MM.1S (cell line): ENCODE measurements around the gene IGSF6.

Experiments used
- DNase-seq: peaks from one replicate; pipeline ENCODE4 v3.0.0-alpha.2; 2015
- H2AFZ ChIP-seq: fragments of 300-600 bp; sonication (generic); 2 replicates; pipeline ENCODE4 v1.6.0; 2016; ENCODE audit warnings: antibody characterized with exemption, low read length
- H3F3A ChIP-seq: fragments of 300-600 bp; sonication (generic); 2 replicates; pipeline ENCODE4 v1.6.1; 2016; ENCODE audit warnings: mild to moderate bottlenecking, antibody characterized with exemption, low read length, moderate library complexity, mixed read lengths; ENCODE audit not compliant: insufficient read depth
- H3K27ac ChIP-seq: fragments of 300-600 bp; sonication (generic); 2 replicates; pipeline ENCODE4 v1.5.1; 2016; ENCODE audit warnings: mild to moderate bottlenecking, low read length
- H3K27me3 ChIP-seq: fragments of 300-600 bp; sonication (generic); replicated peaks from 2 replicates; pipeline ENCODE4 v1.6.0; 2016; ENCODE audit warnings: low read length; ENCODE audit not compliant: insufficient read depth
- H3K36me3 ChIP-seq: fragments of 300-600 bp; sonication (generic); replicated peaks from 2 replicates; pipeline ENCODE4 v1.6.1; 2016; ENCODE audit warnings: mild to moderate bottlenecking, low read length, mixed read lengths; ENCODE audit not compliant: insufficient read depth
- H3K4me1 ChIP-seq: fragments of 300-600 bp; sonication (generic); 2 replicates; pipeline ENCODE4 v1.6.1; 2016; ENCODE audit warnings: low read length, mixed read lengths
- H3K4me2 ChIP-seq: fragments of 300-600 bp; sonication (generic); 2 replicates; pipeline ENCODE4 v1.6.0; 2016; ENCODE audit warnings: low read depth, low read length
- H3K4me3 ChIP-seq: fragments of 300-600 bp; sonication (generic); 2 replicates; pipeline ENCODE4 v1.5.1; 2016; ENCODE audit warnings: low read length, mixed read lengths
- H3K79me2 ChIP-seq: fragments of 300-600 bp; sonication (generic); 2 replicates; pipeline ENCODE4 v1.6.1; 2016; ENCODE audit warnings: mixed run types, low read length, mixed read lengths
- H3K9ac ChIP-seq: fragments of 300-600 bp; sonication (generic); 2 replicates; pipeline ENCODE4 v1.6.1; 2016; ENCODE audit warnings: low read length, mixed read lengths
- H3K9me2 ChIP-seq: fragments of 300-600 bp; sonication (generic); replicated peaks from 2 replicates; pipeline ENCODE4 v1.6.1; 2016; ENCODE audit warnings: mild to moderate bottlenecking, low read length, mixed read lengths; ENCODE audit not compliant: insufficient read depth
- H3K9me3 ChIP-seq: fragments of 300-600 bp; sonication (generic); replicated peaks from 2 replicates; pipeline ENCODE4 v1.6.1; 2016; ENCODE audit warnings: mild to moderate bottlenecking, low read length, mixed read lengths; ENCODE audit not compliant: insufficient read depth
- H4K20me1 ChIP-seq: fragments of 300-600 bp; sonication (generic); 2 replicates; pipeline ENCODE4 v1.6.1; 2016; ENCODE audit warnings: mild to moderate bottlenecking, low read length, moderate library complexity, mixed read lengths; ENCODE audit not compliant: insufficient read depth
- EZH2 ChIP-seq: fragments of 300-600 bp; sonication (generic); optimal IDR thresholded peaks from 2 replicates; pipeline ENCODE3; 2017; ENCODE audit warnings: low read depth, mild to moderate bottlenecking, antibody characterized with exemption, low read length, mixed read lengths
- EZH2phosphoT487 ChIP-seq: fragments of 300-600 bp; sonication (generic); IDR thresholded peaks from 2 replicates; pipeline ENCODE4 v1.6.1; 2018; ENCODE audit warnings: antibody characterized with exemption, low read length
- TF ChIP-seq, protein P1 (sequence below): fragments of 300-600 bp; sonication (generic); IDR thresholded peaks from 2 replicates; pipeline ENCODE4 v1.5.1; 2016; ENCODE audit warnings: antibody characterized with exemption, low read length, mixed read lengths

The IGSF6 gene

DNA sequence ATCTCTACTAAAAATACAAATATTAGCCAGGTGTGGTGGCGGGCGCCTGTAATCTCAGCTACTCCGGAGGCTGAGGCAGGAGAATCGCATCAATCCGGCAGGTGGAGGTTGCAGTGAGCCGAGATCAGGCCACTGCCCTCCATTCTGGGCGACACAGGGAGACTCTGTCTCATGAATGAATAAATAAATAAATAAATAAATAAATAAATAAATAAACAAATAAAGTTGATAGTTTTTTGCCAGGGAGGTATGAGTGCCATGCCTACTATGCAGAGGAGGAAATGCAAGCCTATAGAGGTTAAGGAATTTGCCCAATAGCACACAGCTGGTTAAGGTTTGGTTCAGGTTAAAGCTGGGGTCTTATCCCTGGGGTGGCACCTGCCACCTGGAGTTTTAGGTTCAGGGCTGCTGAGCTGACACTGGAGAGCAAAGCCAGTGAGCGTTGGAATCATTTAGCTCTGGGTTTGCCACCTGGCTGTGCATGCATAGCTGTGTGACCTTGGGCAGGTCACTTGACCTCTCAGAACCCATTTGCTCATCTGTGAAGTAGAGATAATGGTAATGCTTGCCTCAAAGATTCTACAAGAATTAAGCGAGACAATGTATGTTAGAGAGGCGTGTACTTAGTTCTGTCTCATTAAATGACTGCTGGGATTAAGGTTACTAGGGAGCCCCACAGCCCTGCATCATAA is 12.5 kb upstream of the IGSF6 start:
- no peaks in the 10 kb centered on the region for H3K9me2 ChIP-seq
- DNase-seq, result no peak
- no peaks in the 10 kb centered on the region for H4K20me1 ChIP-seq
- no peak overlapping the region for H2AFZ ChIP-seq
- H3K79me2 ChIP-seq, result no peaks in the 10 kb centered on the region
- no peaks in the 10 kb centered on the region for H3K9me3 ChIP-seq
- H3K4me1 ChIP-seq, result no peaks in the 10 kb centered on the region
- no peak overlapping the region for H3K4me3 ChIP-seq
- no peak overlapping the region for H3K4me2 ChIP-seq
- no peaks in the 10 kb centered on the region for H3K36me3 ChIP-seq
- no peak overlapping the region for H3K9ac ChIP-seq
- no peaks in the 10 kb centered on the region for H3F3A ChIP-seq
- no peaks in the 10 kb centered on the region for H3K27me3 ChIP-seq
- TF ChIP-seq, protein P1, sequence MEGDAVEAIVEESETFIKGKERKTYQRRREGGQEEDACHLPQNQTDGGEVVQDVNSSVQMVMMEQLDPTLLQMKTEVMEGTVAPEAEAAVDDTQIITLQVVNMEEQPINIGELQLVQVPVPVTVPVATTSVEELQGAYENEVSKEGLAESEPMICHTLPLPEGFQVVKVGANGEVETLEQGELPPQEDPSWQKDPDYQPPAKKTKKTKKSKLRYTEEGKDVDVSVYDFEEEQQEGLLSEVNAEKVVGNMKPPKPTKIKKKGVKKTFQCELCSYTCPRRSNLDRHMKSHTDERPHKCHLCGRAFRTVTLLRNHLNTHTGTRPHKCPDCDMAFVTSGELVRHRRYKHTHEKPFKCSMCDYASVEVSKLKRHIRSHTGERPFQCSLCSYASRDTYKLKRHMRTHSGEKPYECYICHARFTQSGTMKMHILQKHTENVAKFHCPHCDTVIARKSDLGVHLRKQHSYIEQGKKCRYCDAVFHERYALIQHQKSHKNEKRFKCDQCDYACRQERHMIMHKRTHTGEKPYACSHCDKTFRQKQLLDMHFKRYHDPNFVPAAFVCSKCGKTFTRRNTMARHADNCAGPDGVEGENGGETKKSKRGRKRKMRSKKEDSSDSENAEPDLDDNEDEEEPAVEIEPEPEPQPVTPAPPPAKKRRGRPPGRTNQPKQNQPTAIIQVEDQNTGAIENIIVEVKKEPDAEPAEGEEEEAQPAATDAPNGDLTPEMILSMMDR, result no peak
- TF ChIP-seq EZH2 (no peak), EZH2phosphoT487 (no peak)
- no peak overlapping the region for H3K27ac ChIP-seq

DNA sequence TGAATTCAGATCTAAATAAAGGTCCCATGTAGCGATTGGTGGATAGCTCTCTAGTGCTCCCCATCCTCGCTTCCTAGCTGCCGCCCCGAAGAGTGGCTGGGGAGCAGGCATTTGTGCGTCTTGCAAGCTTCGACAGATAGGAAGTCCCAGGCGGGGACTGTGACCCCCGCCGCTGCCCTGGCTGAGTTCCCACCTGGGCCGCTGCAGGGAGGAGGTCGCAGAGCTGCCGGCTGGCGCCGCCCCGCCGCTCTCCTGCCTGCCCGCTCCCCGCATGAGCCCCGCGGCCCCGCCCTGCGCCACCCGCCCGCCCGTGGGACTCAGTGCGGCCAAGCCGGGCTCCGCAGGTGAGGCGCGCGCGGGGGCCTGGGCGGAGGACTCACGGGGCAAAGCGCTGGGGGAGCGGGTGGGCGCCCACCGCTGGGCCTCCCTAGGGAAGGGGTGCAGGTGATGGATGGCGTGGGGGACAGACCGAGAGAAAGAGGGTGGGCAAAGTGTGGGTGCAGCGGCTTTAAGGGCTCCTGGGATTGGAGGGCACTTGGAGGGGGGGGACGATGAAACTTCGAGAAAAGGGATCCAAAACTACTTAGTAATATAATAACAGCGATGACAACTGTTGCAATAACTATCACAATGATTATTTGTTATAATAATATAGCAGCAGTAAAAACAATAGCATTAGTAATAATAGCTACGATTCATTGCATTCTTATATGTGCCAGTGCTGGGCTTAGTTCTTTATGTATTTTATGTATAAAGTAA is 11.7 kb upstream of the IGSF6 start, which contains the start of gene OTOA:
Gene OTOA, plus strand, starts transcription at position 80 of the 759 bp plus-strand sequence. CDS start 14,547 bp downstream, outside the sequence.
- H4K20me1 ChIP-seq, result no peaks in the 10 kb centered on the region
- TF ChIP-seq, protein P1, result no peak
- no peak for TF ChIP-seq EZH2phosphoT487
- no peak for TF ChIP-seq EZH2
- no peak for DNase-seq
- H3K36me3 ChIP-seq, result no peaks in the 10 kb centered on the region
- H3K27ac ChIP-seq, result no peak within 1 kb of the TSS
- H3K27me3 ChIP-seq, result no peaks in the 10 kb centered on the region
- no peaks in the 10 kb centered on the region for H3K9me2 ChIP-seq
- H3K9me3 ChIP-seq, result no peaks in the 10 kb centered on the region
- H3F3A ChIP-seq, result no peaks in the 10 kb centered on the region
- H3K4me2 ChIP-seq, result no peak within 1 kb of the TSS
- no peak within 1 kb of the TSS for H3K4me3 ChIP-seq
- no peaks in the 10 kb centered on the region for H3K79me2 ChIP-seq
- no peaks in the 10 kb centered on the region for H3K4me1 ChIP-seq
- H2AFZ ChIP-seq, result no peak within 1 kb of the TSS
- H3K9ac ChIP-seq, result no peak within 1 kb of the TSS

DNA sequence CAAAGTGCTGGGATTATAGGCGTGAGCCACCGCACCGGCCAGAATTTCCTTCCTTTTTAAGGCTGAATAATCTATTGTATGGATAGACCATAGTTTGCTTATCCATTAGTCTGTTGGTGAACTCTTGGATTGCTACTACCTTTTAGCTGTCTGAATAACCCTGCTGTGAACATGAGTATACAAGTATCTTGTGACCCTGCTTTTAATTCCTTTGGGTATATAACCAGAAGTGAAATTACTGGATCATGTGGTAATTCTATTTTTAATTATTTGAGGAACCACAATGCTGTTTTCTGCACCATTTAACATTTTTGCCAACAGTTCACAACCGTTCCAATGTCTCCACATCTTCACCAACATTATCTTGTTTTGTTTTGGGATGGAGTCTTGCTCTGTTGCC is 6.7 kb upstream of the IGSF6 start:
- no peaks in the 10 kb centered on the region for H3K79me2 ChIP-seq
- no peak for DNase-seq
- no peaks in the 10 kb centered on the region for H3K9me3 ChIP-seq
- H3K4me1 ChIP-seq, result peaks cover 24% of the 10 kb centered on the region
- no peak overlapping the region for H3K4me3 ChIP-seq
- H3K36me3 ChIP-seq, result no peaks in the 10 kb centered on the region
- H3K27ac ChIP-seq, result no peak overlapping the region
- H3F3A ChIP-seq, result peaks cover 20% of the 10 kb centered on the region
- H2AFZ ChIP-seq, result no peak overlapping the region
- H3K9me2 ChIP-seq, result no peaks in the 10 kb centered on the region
- no peak overlapping the region for H3K9ac ChIP-seq
- TF ChIP-seq EZH2 (no peak), EZH2phosphoT487 (no peak)
- TF ChIP-seq, protein P1, result no peak
- H4K20me1 ChIP-seq, result no peaks in the 10 kb centered on the region
- no peaks in the 10 kb centered on the region for H3K27me3 ChIP-seq
- no peak overlapping the region for H3K4me2 ChIP-seq
